GM23338 (cell line): Measurements from ENCODE around the gene LYRM9. TPM values are rescaled to one million over a fixed set of nuclear protein-coding genes. Genes with fewer than 3 reads are reported as not detected.

Experiments
- ATAC-seq: fragments of 200-7000 bp; cut with Tn5 transposase; 3 replicates; pipeline ENCODE4 v1.9.1; 2020
- DNase-seq: peaks from one replicate; pipeline ENCODE4 v3.0.0-alpha.2; 2015; ENCODE audit warnings: low spot score
- H2AFZ ChIP-seq: fragments of 200-600 bp; sonication (generic); 2 replicates; pipeline ENCODE4 v1.8.0; 2016; ENCODE audit warnings: antibody characterized with exemption, mild to moderate bottlenecking, moderate library complexity
- H3F3A ChIP-seq: fragments of 200-600 bp; sonication (generic); replicated peaks from 2 replicates; pipeline ENCODE4 v1.8.0; 2017; ENCODE audit warnings: antibody characterized with exemption, mixed run types, low read depth
- H3K27ac ChIP-seq: fragments of 200-600 bp; sonication (generic); 2 replicates; pipeline ENCODE4 v1.6.1; 2016; ENCODE audit warnings: low read depth
- H3K27me3 ChIP-seq: fragments of 200-600 bp; sonication (generic); 2 replicates; pipeline ENCODE4 v1.8.0; 2016; ENCODE audit warnings: mild to moderate bottlenecking, mixed run types, moderate library complexity; ENCODE audit not compliant: insufficient read depth
- H3K36me3 ChIP-seq: fragments of 200-600 bp; sonication (generic); 2 replicates; pipeline ENCODE4 v1.8.0; 2016; ENCODE audit warnings: mild to moderate bottlenecking; ENCODE audit not compliant: insufficient read depth
- H3K4me1 ChIP-seq: fragments of 200-600 bp; sonication (generic); 2 replicates; pipeline ENCODE4 v1.8.0; 2016; ENCODE audit warnings: mild to moderate bottlenecking, moderate library complexity; ENCODE audit not compliant: insufficient read depth
- H3K4me2 ChIP-seq: fragments of 200-600 bp; sonication (generic); 2 replicates; pipeline ENCODE4 v1.7.1; 2017; ENCODE audit warnings: mixed run types
- H3K4me3 ChIP-seq: fragments of 200-600 bp; sonication (generic); 2 replicates; pipeline ENCODE4 v1.6.1; 2016; ENCODE audit warnings: mixed run types
- H3K79me2 ChIP-seq: fragments of 200-600 bp; sonication (generic); replicated peaks from 2 replicates; pipeline ENCODE4 v1.8.0; 2017; ENCODE audit warnings: mild to moderate bottlenecking; ENCODE audit not compliant: insufficient read depth
- H3K9me2 ChIP-seq: fragments of 200-600 bp; sonication (generic); 2 replicates; pipeline ENCODE4 v1.8.0; 2017; ENCODE audit not compliant: insufficient read depth
- H4K20me1 ChIP-seq: fragments of 200-600 bp; sonication (generic); replicated peaks from 2 replicates; pipeline ENCODE4 v1.8.0; 2017; ENCODE audit warnings: mild to moderate bottlenecking; ENCODE audit not compliant: insufficient read depth
- H3K27ac Mint-ChIP-seq: 2 replicates; pipeline ENCODE4 v1.8.0; 2020; ENCODE audit warnings: inconsistent platforms, mild to moderate bottlenecking, moderate library complexity, mixed read lengths
- H3K27me3 Mint-ChIP-seq: 3 replicates; pipeline ENCODE4 v1.8.0; 2022; ENCODE audit warnings: low read depth, mild to moderate bottlenecking, moderate library complexity, mixed read lengths, inconsistent platforms; ENCODE audit not compliant: insufficient read depth, poor library complexity
- H3K36me3 Mint-ChIP-seq: 3 replicates; pipeline ENCODE4 v1.8.0; 2021; ENCODE audit warnings: low read depth, mild to moderate bottlenecking, inconsistent platforms, moderate library complexity, mixed read lengths
- H3K4me1 Mint-ChIP-seq: 3 replicates; pipeline ENCODE4 v1.8.0; 2020; ENCODE audit warnings: mild to moderate bottlenecking, inconsistent platforms, mixed read lengths
- H3K4me3 Mint-ChIP-seq: 3 replicates; pipeline ENCODE4 v1.8.0; 2021; ENCODE audit warnings: moderate library complexity, mild to moderate bottlenecking, inconsistent platforms, mixed read lengths
- H3K9me3 Mint-ChIP-seq: 3 replicates; pipeline ENCODE4 v1.8.0; 2020; ENCODE audit warnings: moderate library complexity, mild to moderate bottlenecking, inconsistent platforms, mixed read lengths
- CREB1 ChIP-seq: fragments of 250-450 bp; sonication (Bioruptor Pico); IDR thresholded peaks from 2 replicates; pipeline ENCODE4 v1.5.0; 2020; ENCODE audit warnings: low read depth, mild to moderate bottlenecking, moderate library complexity
- CTCF ChIP-seq, 2 experiments: fragments of 200-600 bp in 1 of 2; sonication (generic) in 1 of 2; conservative IDR thresholded peaks; 2 replicates each; pipeline versions ENCODE4 v1.5.1 to v1.6.1; 2016 to 2017; ENCODE audit warnings: antibody characterized with exemption in 2 of 2, low read depth in 2 of 2, mild to moderate bottlenecking in 2 of 2, moderate library complexity in 1 of 2
- ETS1 ChIP-seq: IDR thresholded peaks from 2 replicates; pipeline ENCODE4 v1.6.1; 2016; ENCODE audit warnings: antibody characterized with exemption
- EZH2 ChIP-seq: fragments of 200-600 bp; sonication (generic); IDR thresholded peaks from one replicate; pipeline ENCODE4 v1.8.0; 2017; ENCODE audit warnings: antibody characterized with exemption, mild to moderate bottlenecking, low read depth; ENCODE audit not compliant: unreplicated experiment
- EZH2phosphoT487 ChIP-seq: fragments of 200-600 bp; sonication (generic); IDR thresholded peaks from one replicate; pipeline ENCODE4 v1.8.1; 2018; ENCODE audit warnings: antibody characterized with exemption; ENCODE audit not compliant: unreplicated experiment
- JUNB ChIP-seq: IDR thresholded peaks from one replicate; pipeline ENCODE4 v1.6.1; 2016; ENCODE audit warnings: antibody characterized with exemption; ENCODE audit not compliant: unreplicated experiment
- NANOG ChIP-seq: IDR thresholded peaks from 2 replicates; pipeline ENCODE4 v1.6.1; 2016; ENCODE audit warnings: antibody characterized with exemption, borderline replicate concordance
- POLR2AphosphoS5 ChIP-seq: IDR thresholded peaks from 2 replicates; pipeline ENCODE4 v1.6.1; 2016; ENCODE audit warnings: antibody characterized with exemption, low read depth
- REST ChIP-seq: IDR thresholded peaks from one replicate; pipeline ENCODE4 v1.6.1; 2018; ENCODE audit warnings: antibody characterized with exemption; ENCODE audit not compliant: unreplicated experiment
- STAT1 ChIP-seq: IDR thresholded peaks from one replicate; pipeline ENCODE4 v1.6.1; 2016; ENCODE audit warnings: antibody characterized with exemption; ENCODE audit not compliant: unreplicated experiment
- ZNF114 ChIP-seq: fragments of 250-450 bp; sonication (Bioruptor Pico); IDR thresholded peaks from 2 replicates; pipeline ENCODE4 v1.5.0; 2020; ENCODE audit warnings: mild to moderate bottlenecking, moderate library complexity
- ZNF331 ChIP-seq: fragments of 250-450 bp; sonication (Bioruptor Pico); IDR thresholded peaks from 2 replicates; pipeline ENCODE4 v1.5.0; 2020; ENCODE audit warnings: low read depth, mild to moderate bottlenecking, moderate library complexity
- ZNF462 ChIP-seq: fragments of 250-450 bp; sonication (Bioruptor Pico); IDR thresholded peaks from 2 replicates; pipeline ENCODE4 v1.5.0; 2020; ENCODE audit warnings: mild to moderate bottlenecking, moderate library complexity
- polyA plus RNA-seq: library from polyadenylated mRNA; unstranded; fragments of >200 nt; fragmentation: Nextera tagmentation; extraction: Ambion mirVana; gene quantifications from 2 replicates; pipeline ENCODE4 v1.2.1, GENCODE V29; 2016
- total RNA-seq: library from RNA; depleted of rRNA; stranded (reverse); fragments of >200 nt; shearing (Covaris generic); gene quantifications from 2 replicates; pipeline ENCODE4 v1.2.3, GENCODE V29; 2014

LYRM9 gene
- total and polyA plus RNA-seq, 2 experiments from 2014 or later = 4.7 to 6.2 TPM

- H3K79me2 ChIP-seq = no peaks in the 10 kb centered on the region
- no peak overlapping the region for H3K4me3 ChIP-seq
- H3K4me1 ChIP-seq = no peaks in the 10 kb centered on the region; the same call in 1 of the 2 replicates
- Mint-ChIP-seq H3K9me3 (peaks cover 5% of the 10 kb centered on the region), H3K4me1 (peaks cover 2% of the 10 kb centered on the region; the same call in 1 of the 3 replicates), H3K27me3 (peaks cover 2% of the 10 kb centered on the region), H3K4me3 (no peak overlapping the region), H3K36me3 (peaks cover 3% of the 10 kb centered on the region), H3K27ac (no peak overlapping the region)
- no peak overlapping the region for H3K27ac ChIP-seq
- H4K20me1 ChIP-seq = no peaks in the 10 kb centered on the region
- ATAC-seq (no peak), DNase-seq (no peak)
- H3K36me3 ChIP-seq = no peaks in the 10 kb centered on the region
- peaks cover 6% of the 10 kb centered on the region for H3K9me2 ChIP-seq
- no peak for TF ChIP-seq ZNF462 (CRISPR knock-in tag)
- no peak for TF ChIP-seq NANOG
- TF ChIP-seq ZNF114 (CRISPR knock-in tag) = no peak
- TF ChIP-seq STAT1 = no peak
- TF ChIP-seq EZH2 = no peak
- no peak for TF ChIP-seq ZNF331 (CRISPR knock-in tag)
- TF ChIP-seq ETS1 = no peak
- TF ChIP-seq CREB1 (CRISPR knock-in tag) = no peak
- TF ChIP-seq REST = no peak
- TF ChIP-seq JUNB = no peak
- TF ChIP-seq EZH2phosphoT487 = no peak
- TF ChIP-seq CTCF (conservative IDR thresholded peaks at IDR 0.05; ENCODE audit: low read depth in 2 of 2) = no peak
- TF ChIP-seq POLR2AphosphoS5 = no peak
- no peaks in the 10 kb centered on the region for H3F3A ChIP-seq
- no peak overlapping the region for H2AFZ ChIP-seq
- H3K4me2 ChIP-seq = no peak overlapping the region
- no peaks in the 10 kb centered on the region for H3K27me3 ChIP-seq
Observed at GRCh38 chr17:27834571-27834970, 58.6 kb downstream of the LYRM9 start.
